CD4-positive, alpha-beta T cell treated with Interleukin-6 for 4 hours (primary cell): ENCODE data around the gene ATP13A1.
"Not testable (repeated sequence)": the region's sequence is repeated elsewhere in the genome, so short reads cannot be mapped to it uniquely, and the experiment has no call there.

Experiments
- DNase-seq: peaks from one replicate; pipeline ENCODE4 v3.0.0-alpha.2; 2020; ENCODE audit warnings: mixed read lengths

Gene ATP13A1

GRCh38 chr19:19663256-19664120, at the start of gene ATP13A1:
TSS of gene ATP13A1 (minus strand) at chr19:19663676. CDS start at chr19:19663666, 10 bp downstream.
- DNase-seq: peak; percentile 96

- DNase-seq: no peak
These were observed 48.7 kb upstream of the ATP13A1 start for GRCh38 chr19:19711934-19712828.

- no peak for DNase-seq
These were observed 47.9 kb upstream of the ATP13A1 start for GRCh38 chr19:19711306-19711933.

- DNase-seq: no peak
These were observed 47.0 kb upstream of the ATP13A1 start for GRCh38 chr19:19710506-19710905.

- no peak for DNase-seq
These were observed 41.4 kb upstream of the ATP13A1 start for GRCh38 chr19:19704836-19705235.

GRCh38 chr19:19700493-19700892, 37.0 kb upstream of the ATP13A1 start:
- not testable (repeated sequence) for DNase-seq

- DNase-seq: no peak
These were observed 34.1 kb upstream of the ATP13A1 start for GRCh38 chr19:19697589-19697988.

GRCh38 chr19:19696386-19696785, 32.9 kb upstream of the ATP13A1 start:
- DNase-seq: no peak

- no peak for DNase-seq
These were observed 28.2 kb upstream of the ATP13A1 start for GRCh38 chr19:19691683-19692082.

GRCh38 chr19:19689023-19689422, 25.5 kb upstream of the ATP13A1 start:
- DNase-seq: not testable (repeated sequence)

GRCh38 chr19:19687090-19687489, 23.6 kb upstream of the ATP13A1 start:
- no peak for DNase-seq

GRCh38 chr19:19686580-19686979, 23.1 kb upstream of the ATP13A1 start:
- no peak for DNase-seq

- DNase-seq: not testable (repeated sequence)
These were observed 22.6 kb upstream of the ATP13A1 start for GRCh38 chr19:19686119-19686518.

- DNase-seq: no peak
These were observed 15.9 kb upstream of the ATP13A1 start for GRCh38 chr19:19679176-19680073.

GRCh38 chr19:19677579-19677978, 14.1 kb upstream of the ATP13A1 start:
- no peak for DNase-seq

- no peak for DNase-seq
These were observed 10.8 kb upstream of the ATP13A1 start for GRCh38 chr19:19674315-19674714.

- no peak for DNase-seq
These were observed 9.3 kb upstream of the ATP13A1 start for GRCh38 chr19:19672816-19673215.

- DNase-seq: no peak
These were observed 6.6 kb upstream of the ATP13A1 start for GRCh38 chr19:19670070-19670551.

- peak; percentile 96 for DNase-seq
These were observed 4.9 kb upstream of the ATP13A1 start, which contains the start of gene ZNF101 for GRCh38 chr19:19668230-19669012. TSS of gene ZNF101 (plus strand) at chr19:19668839. CDS start at chr19:19668964, 125 bp downstream.

GRCh38 chr19:19665420-19665948, 2.0 kb upstream of the ATP13A1 start:
- DNase-seq: not testable (repeated sequence)

- no peak for DNase-seq
These were observed 613 bp downstream of the ATP13A1 start for GRCh38 chr19:19662871-19663255.
